ENCODE results near the gene HGF. TPM values are rescaled to one million over a fixed set of nuclear protein-coding genes. Genes with fewer than 3 reads are reported as not detected.
A peak's percentile ranks its signal among the peaks of the same experiment; 100 is the strongest.

HGF gene
- polyA plus RNA-seq, 1 of the 3 experiments (the other 2 are of a cell fraction), result 1.5 TPM

DNA sequence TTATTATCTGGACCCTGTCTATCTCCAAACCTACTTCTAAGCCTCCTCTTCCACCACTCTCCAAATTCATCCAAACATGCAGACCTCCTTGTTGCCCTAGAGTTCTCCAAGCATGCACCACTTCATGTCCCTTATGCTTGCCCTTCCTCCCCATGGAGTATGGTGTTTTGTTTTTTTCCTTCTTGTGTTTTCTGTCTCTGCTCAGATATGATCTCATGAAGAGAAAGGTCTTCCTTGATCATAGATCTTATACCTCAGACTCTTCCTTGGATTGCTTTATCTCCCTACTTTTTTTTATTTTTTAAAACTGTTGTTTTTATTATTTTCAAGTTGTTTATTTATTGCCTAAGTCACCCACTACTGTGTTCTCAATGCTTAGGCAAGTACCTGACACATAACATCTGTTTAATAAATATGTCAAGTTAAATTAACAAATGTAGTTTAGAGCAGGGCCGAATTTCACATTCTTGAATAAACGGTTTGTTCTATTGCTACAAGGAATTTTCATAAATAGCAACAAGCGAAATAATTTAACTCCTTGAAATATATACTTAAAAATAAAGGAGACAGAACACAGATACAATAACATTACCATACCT is 84.5 kb downstream of the HGF start:
- ChIA-PET CTCF (interaction anchor here (0.6 to 1.7 kb wide), 9 partner anchors 12 to 886 kb away, joined by 3 to 18 read pairs (median 3); no protein-coding TSS in a partner anchor), POLR2A (interaction anchor here (1.0 to 1.7 kb wide), 3 partner anchors 11 to 90 kb away, joined by 3 to 5 read pairs (median 4); no protein-coding TSS in a partner anchor)
- Histone ChIP-seq H3K27ac (ENCODE audit: low read depth in 2 of 2, low read length in 1 of 2) (peak overlapping the region; percentile 91 to 100), H3K79me2 (ENCODE audit: insufficient read depth) (no peaks in the 10 kb centered on the region), H3K36me3 (replicated peaks in 1 of 2; ENCODE audit: control insufficient read depth in 1 of 2, insufficient read depth in 2 of 2, low read length in 1 of 2) (no peaks in the 10 kb centered on the region), H3K9ac (peak overlapping the region; percentile 5; the same call in 1 of the 2 replicates), H4K20me1 (ENCODE audit: insufficient read depth) (no peaks in the 10 kb centered on the region), H3K9me3 (no peaks in the 10 kb centered on the region), H3K4me1 (ENCODE audit: control insufficient read depth in 1 of 2, insufficient read depth in 2 of 2, low read depth in 1 of 2, low read length in 1 of 2) (peaks cover 15 to 45% of the 10 kb centered on the region in 2 experiments; a peak in 3 of 4 replicates), H3K27me3 (ENCODE audit: insufficient read depth) (no peaks in the 10 kb centered on the region), H3K4me2 (peak overlapping the region; percentile 59; the same call in 1 of the 2 replicates), H3K4me3 (ENCODE audit: low read depth in 2 of 2, low read length in 1 of 2) (peak overlapping the region; percentile 12 to 14; a peak in 2 of 4 replicates), H2AFZ (ENCODE audit: low read depth) (peak overlapping the region; percentile 39; the same call in 1 of the 2 replicates), H3F3A (replicated peaks; ENCODE audit: insufficient read depth) (peaks cover 6% of the 10 kb centered on the region), H3K9me2 (no peaks in the 10 kb centered on the region)
- DNase-seq, result no peak
- 50% methylated on average over 3 of the region's 3 CpGs for WGBS (ENCODE audit: low lambda C conversion rate)
- TF ChIP-seq FOXM1 (IDR thresholded peaks at IDR 0.05; ENCODE audit: low read depth) (no peak), NRF1 (IDR thresholded peaks at IDR 0.05; ENCODE audit: low read depth, low read length) (no peak), FOXJ3 (CRISPR knock-in tag; IDR thresholded peaks at IDR 0.05) (peak; percentile 10; the same call in 1 of the 2 replicates), GABPA (IDR thresholded peaks at IDR 0.05; ENCODE audit: low read depth) (no peak), TEAD4 (IDR thresholded peaks at IDR 0.05; ENCODE audit: borderline replicate concordance, insufficient read depth) (no peak), RCOR1 (IDR thresholded peaks at IDR 0.05; ENCODE audit: low read length) (no peak), GATA2 (CRISPR knock-in tag; IDR thresholded peaks at IDR 0.05) (peak; percentile 10; the same call in 1 of the 2 replicates)
- TF ChIP-seq, protein P1, sequence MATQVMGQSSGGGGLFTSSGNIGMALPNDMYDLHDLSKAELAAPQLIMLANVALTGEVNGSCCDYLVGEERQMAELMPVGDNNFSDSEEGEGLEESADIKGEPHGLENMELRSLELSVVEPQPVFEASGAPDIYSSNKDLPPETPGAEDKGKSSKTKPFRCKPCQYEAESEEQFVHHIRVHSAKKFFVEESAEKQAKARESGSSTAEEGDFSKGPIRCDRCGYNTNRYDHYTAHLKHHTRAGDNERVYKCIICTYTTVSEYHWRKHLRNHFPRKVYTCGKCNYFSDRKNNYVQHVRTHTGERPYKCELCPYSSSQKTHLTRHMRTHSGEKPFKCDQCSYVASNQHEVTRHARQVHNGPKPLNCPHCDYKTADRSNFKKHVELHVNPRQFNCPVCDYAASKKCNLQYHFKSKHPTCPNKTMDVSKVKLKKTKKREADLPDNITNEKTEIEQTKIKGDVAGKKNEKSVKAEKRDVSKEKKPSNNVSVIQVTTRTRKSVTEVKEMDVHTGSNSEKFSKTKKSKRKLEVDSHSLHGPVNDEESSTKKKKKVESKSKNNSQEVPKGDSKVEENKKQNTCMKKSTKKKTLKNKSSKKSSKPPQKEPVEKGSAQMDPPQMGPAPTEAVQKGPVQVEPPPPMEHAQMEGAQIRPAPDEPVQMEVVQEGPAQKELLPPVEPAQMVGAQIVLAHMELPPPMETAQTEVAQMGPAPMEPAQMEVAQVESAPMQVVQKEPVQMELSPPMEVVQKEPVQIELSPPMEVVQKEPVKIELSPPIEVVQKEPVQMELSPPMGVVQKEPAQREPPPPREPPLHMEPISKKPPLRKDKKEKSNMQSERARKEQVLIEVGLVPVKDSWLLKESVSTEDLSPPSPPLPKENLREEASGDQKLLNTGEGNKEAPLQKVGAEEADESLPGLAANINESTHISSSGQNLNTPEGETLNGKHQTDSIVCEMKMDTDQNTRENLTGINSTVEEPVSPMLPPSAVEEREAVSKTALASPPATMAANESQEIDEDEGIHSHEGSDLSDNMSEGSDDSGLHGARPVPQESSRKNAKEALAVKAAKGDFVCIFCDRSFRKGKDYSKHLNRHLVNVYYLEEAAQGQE (IDR thresholded peaks at IDR 0.05; ENCODE audit: low read depth, low read length), result no peak
- TF ChIP-seq, protein P2, sequence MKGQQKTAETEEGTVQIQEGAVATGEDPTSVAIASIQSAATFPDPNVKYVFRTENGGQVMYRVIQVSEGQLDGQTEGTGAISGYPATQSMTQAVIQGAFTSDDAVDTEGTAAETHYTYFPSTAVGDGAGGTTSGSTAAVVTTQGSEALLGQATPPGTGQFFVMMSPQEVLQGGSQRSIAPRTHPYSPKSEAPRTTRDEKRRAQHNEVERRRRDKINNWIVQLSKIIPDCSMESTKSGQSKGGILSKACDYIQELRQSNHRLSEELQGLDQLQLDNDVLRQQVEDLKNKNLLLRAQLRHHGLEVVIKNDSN (IDR thresholded peaks at IDR 0.05; ENCODE audit: borderline replicate concordance, low read depth), result no peak

All from SK-N-SH (cell line).